GOT3 (cell line): ENCODE data around the gene ATG7.
"Not testable (repeated sequence)": the region's sequence is repeated elsewhere in the genome, so short reads cannot be mapped to it uniquely, and the experiment has no call there.

Source experiments
- DNase-seq: peaks from one replicate; lab custom pipeline; 2025; ENCODE audit warnings: mixed read lengths; lab: John Stamatoyannopoulos, UW

ATG7 gene

GRCh38 chr3:11569156-11569741, 297.1 kb downstream of the ATG7 start:
- no peak for DNase-seq

- DNase-seq = no peak
Observed at GRCh38 chr3:11570251-11570650, 298.1 kb downstream of the ATG7 start.

GRCh38 chr3:11570789-11571495, 298.7 kb downstream of the ATG7 start:
- no peak for DNase-seq

GRCh38 chr3:11572660-11573059, 300.5 kb downstream of the ATG7 start:
- not testable (repeated sequence) for DNase-seq

- DNase-seq = no peak
Observed at GRCh38 chr3:11574981-11575669, 302.9 kb downstream of the ATG7 start.

GRCh38 chr3:11575677-11576076, 303.5 kb downstream of the ATG7 start:
- no peak for DNase-seq

GRCh38 chr3:11576453-11576852, 304.3 kb downstream of the ATG7 start:
- no peak for DNase-seq

- no peak for DNase-seq
Observed at GRCh38 chr3:11578169-11578568, 306.0 kb downstream of the ATG7 start.

GRCh38 chr3:11580645-11581044, 308.4 kb downstream of the ATG7 start:
- DNase-seq = no peak

GRCh38 chr3:11581237-11582190, 309.3 kb downstream of the ATG7 start:
- DNase-seq = no peak

GRCh38 chr3:11582191-11582968, 310.2 kb downstream of the ATG7 start:
- DNase-seq = no peak

GRCh38 chr3:11583235-11583634, 311.0 kb downstream of the ATG7 start:
- no peak for DNase-seq

- DNase-seq = no peak
Observed at GRCh38 chr3:11583638-11584046, 311.4 kb downstream of the ATG7 start.

- no peak for DNase-seq
Observed at GRCh38 chr3:11584570-11584969, 312.4 kb downstream of the ATG7 start.

GRCh38 chr3:11587766-11588165, 315.6 kb downstream of the ATG7 start:
- DNase-seq = no peak

- no peak for DNase-seq
Observed at GRCh38 chr3:11588338-11588737, 316.1 kb downstream of the ATG7 start.

GRCh38 chr3:11588755-11589154, 316.6 kb downstream of the ATG7 start:
- DNase-seq = no peak

- no peak for DNase-seq
Observed at GRCh38 chr3:11589706-11590105, 317.5 kb downstream of the ATG7 start.

- no peak for DNase-seq
Observed at GRCh38 chr3:11591002-11591355, 318.8 kb downstream of the ATG7 start.

- DNase-seq = no peak
Observed at GRCh38 chr3:11591391-11592282, 319.4 kb downstream of the ATG7 start.
